NCI-H1694 (cell line): ENCODE data around the gene HOXB6.

Experiments used
- DNase-seq: peaks from one replicate; lab custom pipeline; 2025; lab: John Stamatoyannopoulos, UW

The HOXB6 gene

GRCh38 chr17:48552466-48553189 lies 52.2 kb downstream of the HOXB6 start:
- DNase-seq, result no peak

DNA sequence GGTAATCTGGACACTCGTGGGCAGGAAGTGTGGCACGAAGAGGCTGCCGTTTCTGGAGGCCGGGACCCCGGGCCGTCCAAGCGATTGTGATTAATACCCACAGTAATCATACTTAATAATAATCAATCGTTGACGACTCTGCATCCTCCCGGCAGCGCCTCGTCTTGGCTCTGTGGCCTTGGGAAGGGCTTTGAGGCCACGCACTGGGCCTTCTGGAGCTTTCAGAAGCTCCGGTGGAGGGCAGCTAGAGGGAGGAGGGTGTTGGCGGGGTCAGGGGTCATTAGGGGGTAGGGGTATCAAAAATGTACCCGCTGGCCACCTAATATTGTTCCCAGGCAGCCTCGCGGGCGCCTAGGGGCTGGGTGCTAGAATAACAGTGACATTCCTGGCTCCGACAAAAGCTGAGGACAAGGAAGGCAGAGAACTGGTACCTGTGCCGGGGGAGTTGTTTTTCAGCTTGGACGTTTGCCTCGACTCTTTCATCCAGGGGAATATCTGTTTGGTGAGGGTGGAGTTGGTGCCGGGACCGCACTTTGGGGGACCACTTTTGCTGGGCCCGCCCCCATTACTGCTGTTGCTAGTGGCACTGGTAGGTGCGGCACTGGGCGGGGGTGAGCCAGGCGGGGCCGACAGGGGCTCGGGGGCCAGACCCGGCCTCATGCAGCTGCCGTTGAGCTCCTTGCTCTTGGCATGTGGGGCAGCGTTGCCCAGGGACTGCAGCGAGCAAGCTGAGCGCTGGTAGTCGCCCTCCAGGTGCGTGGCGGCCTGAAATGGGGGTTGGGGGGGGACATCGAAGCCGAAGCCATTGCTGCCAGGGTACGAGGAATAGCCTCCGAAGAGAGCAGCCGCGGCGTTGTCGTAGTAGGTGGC lies 53.0 kb downstream of the HOXB6 start:
- DNase-seq, result no peak

GRCh38 chr17:48551214-48551555 lies 53.6 kb downstream of the HOXB6 start:
- no peak for DNase-seq

GRCh38 chr17:48550502-48551213 lies 54.1 kb downstream of the HOXB6 start:
- DNase-seq, result no peak

GRCh38 chr17:48549914-48550501 lies 54.8 kb downstream of the HOXB6 start:
- no peak for DNase-seq

GRCh38 chr17:48549281-48549630 lies 55.5 kb downstream of the HOXB6 start:
- DNase-seq, result no peak

- no peak for DNase-seq
These were observed 56.1 kb downstream of the HOXB6 start for GRCh38 chr17:48548523-48549280.

- no peak for DNase-seq
These were observed 56.8 kb downstream of the HOXB6 start for GRCh38 chr17:48547808-48548522.

GRCh38 chr17:48546924-48547807 lies 57.6 kb downstream of the HOXB6 start:
- DNase-seq, result no peak

GRCh38 chr17:48546137-48546923 lies 58.5 kb downstream of the HOXB6 start:
- no peak for DNase-seq
